ENCODE results near the gene ATG5.
"Not testable (repeated sequence)": the region's sequence is repeated elsewhere in the genome, so short reads cannot be mapped to it uniquely, and the experiment has no call there.

Gene ATG5

DNA sequence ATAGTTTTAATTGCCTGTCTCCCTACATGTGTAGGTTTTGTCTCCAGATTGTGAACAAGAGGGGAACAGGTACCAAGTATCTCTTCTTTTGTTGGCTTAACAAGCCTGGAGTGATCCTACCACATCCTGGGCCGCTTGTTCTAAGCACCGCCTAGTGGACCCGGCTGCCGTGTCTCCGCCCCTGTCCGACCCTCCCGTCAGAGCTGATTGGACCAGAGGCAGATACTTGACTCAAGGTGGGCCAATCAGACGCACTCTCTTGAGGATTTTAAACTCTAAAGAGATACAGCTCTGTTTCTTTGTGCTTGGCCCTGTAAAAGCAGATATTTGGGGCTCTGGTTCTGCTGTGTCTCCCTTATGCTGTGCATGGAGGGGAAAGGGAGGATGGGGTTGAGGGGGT lies 171.2 kb downstream of the ATG5 start:
- DNase-seq (ENCODE audit: low spot score), result no peak

DNA sequence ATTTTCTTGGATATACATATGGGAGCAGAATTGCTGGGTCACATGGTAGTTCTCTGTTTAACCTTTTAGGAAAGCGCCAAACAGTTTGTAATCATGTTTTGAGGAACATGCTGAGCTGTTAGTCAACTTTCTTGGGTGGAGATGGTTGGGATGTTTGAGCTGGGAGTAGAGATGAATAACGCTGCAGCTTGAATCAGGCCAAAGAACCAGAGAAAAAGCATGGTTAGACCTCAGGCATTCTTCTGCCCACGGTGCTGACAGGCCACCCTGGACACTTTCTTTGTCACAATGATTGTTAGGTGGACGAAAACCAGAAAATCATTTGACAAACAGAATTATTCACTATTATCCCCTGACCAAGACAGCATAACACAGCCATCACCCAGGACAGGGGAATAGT lies 172.6 kb downstream of the ATG5 start:
- no peak for DNase-seq (ENCODE audit: low spot score)

DNA sequence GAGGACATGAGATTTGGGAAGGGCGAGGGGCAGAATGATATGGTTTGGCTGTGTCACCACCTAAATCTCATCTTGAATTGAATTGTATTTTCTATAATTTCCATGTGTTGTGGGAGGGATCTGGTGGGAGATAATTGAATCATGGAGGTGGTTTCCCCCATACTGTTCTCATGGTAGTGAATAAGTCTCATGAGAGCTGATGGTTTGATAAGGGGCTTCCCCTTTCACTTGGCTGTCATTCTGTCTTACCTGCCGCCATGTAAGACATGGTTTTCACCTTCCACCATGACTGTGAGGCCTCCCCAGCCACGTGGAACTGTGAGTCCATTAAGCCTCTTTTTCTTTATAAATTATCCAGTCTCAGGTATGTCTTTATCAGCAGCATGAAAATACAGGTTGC lies 173.1 kb downstream of the ATG5 start:
- DNase-seq (ENCODE audit: low spot score), result not testable (repeated sequence)

DNA sequence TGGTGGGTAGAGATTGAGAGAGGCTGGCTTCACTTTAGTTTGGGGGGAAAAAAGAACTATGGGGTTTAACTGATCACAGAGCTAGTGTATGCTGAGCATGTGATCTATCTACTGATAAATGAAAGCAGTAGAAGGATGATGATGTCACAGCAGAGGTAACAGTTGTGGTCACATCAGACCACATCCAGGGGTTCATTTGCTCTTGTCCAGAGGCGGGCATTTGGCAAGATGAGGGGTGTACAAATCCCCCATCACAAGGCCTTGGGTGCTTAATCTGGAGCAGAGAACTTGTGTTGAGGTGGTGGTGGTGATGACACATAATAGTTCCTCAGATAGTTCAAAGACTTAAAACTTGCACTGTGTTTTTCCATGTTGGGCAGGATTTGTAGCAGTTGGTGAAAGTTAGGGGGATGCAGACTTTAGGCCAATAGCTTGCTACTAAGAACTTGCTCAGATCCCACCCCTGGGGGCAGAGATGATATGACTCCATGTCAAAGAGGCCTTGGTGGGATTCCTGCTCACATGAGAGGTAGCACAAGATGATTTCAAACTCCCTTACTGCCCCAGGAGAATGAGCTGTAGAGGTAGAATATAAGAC lies 176.0 kb downstream of the ATG5 start:
- no peak for DNase-seq (ENCODE audit: low spot score)

DNA sequence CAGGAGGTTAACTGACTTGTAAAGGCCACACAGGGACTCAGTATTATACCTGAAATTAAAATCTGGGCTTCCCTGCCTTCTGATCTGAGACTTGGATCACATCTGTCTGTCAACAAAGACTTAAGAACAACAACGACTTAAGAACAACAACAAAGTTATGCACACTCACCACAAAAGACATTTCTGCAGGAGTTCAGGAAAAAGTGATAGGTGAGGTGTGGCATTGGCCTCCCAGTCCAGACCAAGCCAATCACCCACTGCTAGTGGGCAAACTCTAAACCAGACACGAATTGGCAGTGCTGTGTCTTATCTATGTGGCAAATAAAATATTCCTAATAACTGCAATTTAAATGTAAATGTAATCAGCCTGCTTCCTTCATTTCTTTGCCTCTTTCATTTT lies 178.1 kb downstream of the ATG5 start:
- DNase-seq (ENCODE audit: low spot score), result no peak

DNA sequence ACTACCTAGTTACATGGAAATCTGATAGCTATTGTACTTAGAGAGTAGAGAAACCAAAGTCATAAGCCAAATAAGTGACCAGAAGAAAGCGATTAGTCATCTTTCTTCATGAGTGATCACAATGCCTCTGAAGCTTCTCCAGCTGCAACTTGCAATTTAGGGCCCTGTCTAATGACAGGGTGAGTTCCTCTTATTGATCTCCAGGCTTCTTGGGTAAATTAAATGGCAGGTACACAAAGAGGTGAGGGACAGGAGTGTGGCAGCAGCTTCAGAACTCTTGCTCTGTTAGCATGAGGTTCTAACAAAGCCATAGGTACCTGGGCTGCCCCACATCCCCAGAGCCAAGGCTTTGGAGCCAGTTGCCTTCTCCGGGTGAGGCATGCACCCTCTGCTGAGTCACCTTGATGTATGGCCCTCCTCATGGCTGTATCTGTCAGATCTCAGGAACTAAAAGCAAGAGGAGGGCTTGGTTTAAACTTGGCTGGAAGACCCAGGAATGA lies 178.7 kb downstream of the ATG5 start:
- no peak for DNase-seq (ENCODE audit: low spot score)

DNA sequence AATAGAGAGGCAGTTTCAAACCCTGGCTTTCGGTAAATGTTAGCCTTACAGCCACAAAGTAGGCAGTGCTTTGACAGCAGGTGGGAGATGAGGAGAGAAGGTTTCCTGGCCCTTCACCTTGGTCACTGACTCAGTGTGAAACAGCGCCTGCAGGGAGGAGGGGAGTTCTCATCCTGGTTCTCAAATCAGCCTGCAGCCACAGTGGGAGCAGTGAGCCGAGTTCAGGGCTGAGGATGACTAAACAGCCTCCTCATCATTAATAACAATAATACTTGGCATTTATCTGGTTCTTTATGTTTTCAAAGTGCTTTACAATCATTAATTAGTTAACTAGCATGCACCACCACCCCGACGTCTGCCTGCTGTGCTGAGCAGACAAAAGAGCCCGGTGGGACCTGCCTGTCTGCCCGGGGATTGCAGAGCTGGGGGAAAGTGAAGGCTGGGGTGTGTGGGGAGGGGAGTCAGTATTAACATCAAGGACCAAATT lies 179.8 kb downstream of the ATG5 start:
- no peak for DNase-seq (ENCODE audit: low spot score)

DNA sequence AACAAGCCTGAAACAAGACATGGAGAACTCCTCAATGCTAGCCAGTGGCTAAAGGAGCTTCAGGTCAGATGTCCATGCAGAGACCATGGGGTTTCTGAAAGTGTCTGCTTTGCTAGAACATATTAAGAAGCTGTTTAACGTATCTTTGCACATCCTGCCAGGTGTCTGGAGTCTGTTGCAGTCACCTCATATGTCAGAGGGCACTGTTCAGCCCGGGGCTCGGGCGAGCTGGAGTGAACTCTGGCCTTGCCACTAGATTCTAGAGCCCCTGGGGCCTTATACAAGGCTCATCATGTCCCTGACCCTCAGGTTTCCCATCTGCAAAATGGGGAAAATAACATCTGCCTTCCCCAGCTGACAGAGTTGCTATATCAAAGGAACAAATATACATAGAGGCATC lies 180.4 kb downstream of the ATG5 start:
- DNase-seq (ENCODE audit: low spot score), result no peak

DNA sequence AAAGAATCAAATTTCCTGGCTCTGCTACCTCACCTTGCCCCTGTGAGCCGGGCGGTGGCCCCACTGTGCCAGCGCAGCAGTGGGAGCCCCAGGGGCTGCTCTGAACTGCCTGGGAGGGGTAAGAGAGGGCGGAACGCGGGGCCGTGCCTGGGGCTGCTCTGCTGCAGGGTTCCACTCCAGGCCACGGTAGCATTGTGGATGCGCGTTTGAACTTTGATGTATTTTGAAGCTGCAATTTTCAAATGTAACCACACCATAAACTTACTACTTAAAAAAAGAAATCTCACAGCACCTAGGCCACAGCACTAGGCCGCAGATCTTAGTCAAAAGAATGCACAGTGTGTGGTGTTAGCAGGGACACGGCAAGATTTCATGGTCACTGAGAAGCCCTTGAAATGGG lies 181.9 kb downstream of the ATG5 start:
- DNase-seq (ENCODE audit: low spot score), result no peak

DNA sequence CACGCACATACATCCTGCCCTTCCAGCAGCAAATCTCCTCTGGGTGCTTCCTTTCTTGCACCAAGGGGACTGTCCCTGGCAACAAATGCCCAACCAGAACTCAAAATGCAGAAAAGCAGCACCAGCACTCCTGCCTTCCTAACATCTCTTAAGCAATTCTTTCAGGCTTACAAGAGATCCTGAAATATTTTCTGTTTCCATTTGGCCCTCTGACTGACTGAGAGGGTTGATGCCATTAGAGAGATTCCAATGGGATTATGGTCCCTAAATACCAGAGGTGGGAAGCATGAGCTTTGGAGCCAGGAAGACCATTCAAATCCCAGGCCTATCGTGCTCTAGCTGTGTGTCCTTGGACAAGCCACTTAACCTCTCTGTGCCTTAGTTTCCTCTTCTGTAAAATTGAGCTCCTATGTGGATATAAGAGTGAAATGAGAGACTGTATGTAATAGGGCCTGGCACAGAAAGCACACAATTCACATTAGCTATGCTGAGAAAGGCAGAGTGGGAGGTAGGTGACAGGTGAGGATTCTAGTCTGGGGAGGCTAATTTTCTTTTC lies 182.6 kb downstream of the ATG5 start:
- no peak for DNase-seq (ENCODE audit: low spot score)

DNA sequence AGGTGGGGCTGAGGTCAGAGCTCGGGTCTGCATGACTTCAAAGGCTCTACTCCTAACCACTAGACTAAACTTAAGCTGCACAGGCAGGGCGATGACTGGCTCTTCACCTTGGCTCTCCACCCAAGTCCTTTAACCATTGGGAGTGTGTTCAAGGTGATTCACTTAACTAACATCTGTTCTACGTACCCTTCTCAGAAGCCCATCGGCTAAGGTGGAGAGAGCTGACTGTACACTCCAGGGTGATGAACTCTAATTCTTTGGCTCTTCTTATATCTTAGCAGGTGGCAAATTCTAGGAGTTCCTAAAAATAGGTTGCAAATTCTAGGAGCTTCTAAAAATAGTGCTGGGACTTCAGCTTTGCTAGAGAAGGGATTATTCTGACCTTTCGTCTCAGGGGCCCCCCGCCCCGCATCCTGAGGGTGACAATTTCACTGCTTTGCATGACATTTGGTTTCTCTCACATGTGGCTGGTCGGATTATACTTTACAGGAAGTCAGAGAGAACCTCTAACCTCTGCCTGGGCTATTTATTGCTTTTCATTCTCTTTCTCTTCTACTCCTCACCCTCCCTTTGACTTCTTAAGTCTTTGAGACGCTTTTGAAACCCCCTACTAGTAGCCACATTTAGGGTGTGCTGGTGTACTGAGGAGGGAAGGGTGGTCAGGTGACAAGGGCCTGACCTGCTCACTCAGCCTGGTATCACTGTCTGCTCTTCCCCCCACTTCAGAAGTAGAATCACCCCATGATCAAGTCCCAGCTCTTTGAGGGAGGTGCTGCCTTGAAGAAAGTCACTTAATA lies 183.9 kb downstream of the ATG5 start:
- DNase-seq (ENCODE audit: low spot score), result no peak

DNA sequence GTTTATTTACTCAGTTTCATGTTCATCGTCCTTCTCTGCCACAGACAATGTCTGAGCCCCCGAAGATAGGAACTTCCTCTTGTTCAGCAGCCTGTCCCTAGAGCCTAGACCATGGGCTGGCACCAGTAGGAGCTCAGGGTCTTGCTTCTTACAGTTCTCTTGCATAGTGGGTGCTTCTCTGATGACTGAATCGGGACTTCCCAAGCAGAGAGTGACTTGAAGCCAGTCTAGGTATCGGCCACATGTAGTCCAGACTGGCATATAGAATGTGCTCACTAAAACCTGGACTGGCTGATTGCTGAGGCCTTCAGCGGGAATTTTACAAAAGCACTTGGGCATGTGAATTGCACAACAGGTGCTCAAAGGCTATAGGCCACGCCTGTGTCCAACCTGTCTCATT lies 187.4 kb downstream of the ATG5 start:
- no peak for DNase-seq (ENCODE audit: low spot score)

DNA sequence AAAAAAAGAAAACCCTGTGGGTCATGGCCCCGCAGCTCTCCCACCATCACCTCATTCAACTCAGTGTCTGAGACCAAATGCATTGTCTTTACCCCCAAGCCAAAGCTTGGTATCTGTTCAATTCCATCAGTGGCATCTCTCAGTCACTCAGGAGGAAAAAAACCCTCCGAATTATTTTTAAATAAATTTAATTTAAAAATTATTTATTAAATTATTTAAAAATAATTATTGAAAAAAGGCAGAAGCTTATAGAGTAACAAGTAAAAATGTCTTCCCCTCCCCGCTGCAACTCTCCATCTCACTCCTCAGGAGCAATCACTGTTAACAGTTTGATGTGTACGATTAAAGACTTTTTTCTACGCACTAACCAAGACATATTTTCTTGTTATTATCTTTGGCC lies 188.7 kb downstream of the ATG5 start:
- no peak for DNase-seq (ENCODE audit: low spot score)

DNA sequence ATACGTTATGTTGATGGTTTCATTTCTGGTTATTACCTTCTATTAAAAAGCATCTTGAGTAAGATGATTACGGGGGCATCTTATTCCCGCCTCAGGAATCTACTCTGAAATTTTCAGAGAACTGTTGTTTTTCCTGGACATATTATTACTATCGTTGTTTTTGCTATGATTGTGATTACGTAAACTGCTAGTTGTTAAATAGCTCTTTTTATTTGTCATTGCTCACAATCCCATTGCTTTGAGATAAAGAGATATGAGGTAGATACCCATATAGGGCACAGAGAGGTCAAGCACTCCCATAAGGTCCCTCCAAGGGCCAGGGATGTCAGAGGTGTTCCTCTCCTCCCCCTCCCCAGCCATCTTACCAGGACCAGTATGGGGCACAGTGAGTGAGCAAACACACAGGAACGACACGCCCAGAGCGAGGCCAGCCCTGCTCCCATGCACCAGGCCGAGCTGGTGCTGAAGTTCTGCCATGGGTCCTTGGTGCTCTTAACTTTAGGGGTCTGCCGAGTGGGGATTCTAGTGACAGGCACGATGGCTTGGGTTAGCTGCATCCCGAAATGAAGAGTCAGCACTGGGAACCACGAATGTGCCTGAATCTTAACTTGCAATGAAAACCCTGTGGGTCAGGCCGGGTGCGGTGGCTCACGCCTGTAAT lies 189.5 kb downstream of the ATG5 start:
- DNase-seq (ENCODE audit: low spot score), result no peak

DNA sequence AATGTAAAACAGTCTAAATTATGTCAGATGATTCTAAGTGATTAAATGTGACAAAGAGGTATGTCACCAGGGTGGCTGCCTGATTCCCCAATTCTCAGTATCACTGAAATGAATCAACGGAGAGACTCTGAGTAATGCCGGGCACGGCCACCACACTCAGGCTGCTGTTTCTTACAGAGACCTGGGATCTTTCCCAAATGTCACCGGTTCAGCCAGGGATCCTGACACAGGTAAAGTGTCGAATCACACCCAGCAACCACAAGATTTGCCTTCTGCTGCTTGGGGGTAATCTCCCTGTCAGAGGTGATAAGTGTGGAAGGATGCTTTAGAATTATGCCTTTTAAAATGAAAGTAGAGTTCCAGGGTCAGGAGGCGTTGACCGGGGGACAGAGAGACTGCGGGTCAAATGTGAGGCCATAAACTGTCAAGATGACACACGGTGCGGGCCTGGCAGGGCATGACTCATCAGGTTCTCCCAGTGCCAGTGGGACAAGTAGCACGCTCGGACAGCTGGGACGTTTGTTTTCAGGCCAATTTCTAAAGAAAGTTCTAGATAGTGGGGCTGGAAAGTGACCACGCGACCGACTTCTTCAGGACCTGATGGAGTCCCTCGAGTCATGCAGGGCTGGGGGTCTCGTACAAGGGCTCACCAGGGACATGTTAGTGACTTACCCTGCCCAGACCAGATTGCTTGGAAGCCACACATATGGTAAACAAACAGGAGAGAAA lies 190.5 kb downstream of the ATG5 start:
- no peak for DNase-seq (ENCODE audit: low spot score)

Data from cerebellar cortex (tissue), 1 donor.